IMR-90 (cell line): ENCODE data around the gene PSRC1. TPM values are rescaled to one million over a fixed set of nuclear protein-coding genes. Genes with fewer than 3 reads are reported as not detected.

Source experiments
- ATAC-seq: fragments of 200-7000 bp; cut with Tn5 transposase; 2 replicates; pipeline ENCODE4 v1.9.1; 2020; ENCODE audit warnings: low read depth, mild to moderate bottlenecking, moderate library complexity
- BruUV-seq: library from RNA; stranded (reverse); fragments of 400-500 nt; replicated peaks from 2 replicates; lab custom pipeline; 2021; lab: Mats Ljungman, UMichigan
- CTCF ChIA-PET: fragments of 300-600 bp; formaldehyde crosslinking; extraction: SDS; loops from one replicate; lab custom pipeline; 2021; ENCODE audit warnings: antibody characterized with exemption; lab: Yijun Ruan, JAX
- POLR2A ChIA-PET: fragments of 300-600 bp; sonication (Branson Sonifier 250); formaldehyde crosslinking; loops from one replicate; lab custom pipeline; 2022; ENCODE audit warnings: antibody characterized with exemption; ENCODE audit not compliant: unreplicated experiment; lab: Charles Lee
- DNase-seq: peaks from one replicate; pipeline ENCODE4 v3.0.0; 2013
- H2AFZ ChIP-seq: replicated peaks from 2 replicates; pipeline ENCODE3; 2013; ENCODE audit warnings: low read length, mild to moderate bottlenecking; ENCODE audit not compliant: poor library complexity
- H2AK5ac ChIP-seq: 2 replicates; pipeline ENCODE4 v1.6.1; 2013; ENCODE audit warnings: low read depth, low read length, inconsistent platforms
- H2AK9ac ChIP-seq: replicated peaks from 2 replicates; pipeline ENCODE3; 2013; ENCODE audit warnings: mild to moderate bottlenecking, low read depth, low read length, moderate library complexity; ENCODE audit not compliant: poor library complexity
- H2BK120ac ChIP-seq: 2 replicates; pipeline ENCODE4 v1.6.1; 2013; ENCODE audit warnings: low read depth, low read length, inconsistent platforms
- H2BK15ac ChIP-seq: 3 replicates; pipeline ENCODE4 v1.6.1; 2013; ENCODE audit warnings: low read depth, low read length, inconsistent platforms
- H2BK20ac ChIP-seq: 2 replicates; pipeline ENCODE4 v1.6.1; 2013; ENCODE audit warnings: low read depth, mild to moderate bottlenecking, inconsistent platforms, low read length, moderate library complexity
- H2BK5ac ChIP-seq: 2 replicates; pipeline ENCODE4 v1.6.1; 2013; ENCODE audit warnings: mild to moderate bottlenecking, low read depth, low read length, inconsistent platforms; ENCODE audit not compliant: poor library complexity, severe bottlenecking
- H3K14ac ChIP-seq: replicated peaks from 2 replicates; pipeline ENCODE4 v1.6.1; 2013; ENCODE audit warnings: low read depth, low read length, inconsistent platforms
- H3K18ac ChIP-seq: 2 replicates; pipeline ENCODE4 v1.6.1; 2013; ENCODE audit warnings: low read depth, low read length, control low read depth
- H3K23ac ChIP-seq: 2 replicates; pipeline ENCODE4 v1.6.1; 2013; ENCODE audit warnings: low read depth, low read length, inconsistent platforms
- H3K27ac ChIP-seq: 2 replicates; pipeline ENCODE4 v1.5.1; 2013; ENCODE audit warnings: mild to moderate bottlenecking, control low read depth, low read length; ENCODE audit not compliant: insufficient read depth
- H3K27me3 ChIP-seq: 2 replicates; pipeline ENCODE4 v1.6.1; 2013; ENCODE audit warnings: low read length; ENCODE audit not compliant: control insufficient read depth, insufficient read depth
- H3K36me3 ChIP-seq: 2 replicates; pipeline ENCODE4 v1.6.1; 2013; ENCODE audit warnings: low read length, mixed read lengths; ENCODE audit not compliant: control insufficient read depth, insufficient read depth
- H3K4ac ChIP-seq: 2 replicates; pipeline ENCODE4 v1.6.1; 2013; ENCODE audit warnings: low read depth, low read length, inconsistent platforms
- H3K4me1 ChIP-seq: 2 replicates; pipeline ENCODE4 v1.6.1; 2013; ENCODE audit warnings: low read length, mixed read lengths; ENCODE audit not compliant: control insufficient read depth, insufficient read depth
- H3K4me2 ChIP-seq: 2 replicates; pipeline ENCODE4 v1.6.1; 2013; ENCODE audit warnings: low read depth, mild to moderate bottlenecking, control low read depth, low read length, moderate library complexity
- H3K4me3 ChIP-seq: 2 replicates; pipeline ENCODE4 v1.5.1; 2013; ENCODE audit warnings: low read depth, mild to moderate bottlenecking, control low read depth, low read length, moderate library complexity; ENCODE audit not compliant: insufficient read depth
- H3K56ac ChIP-seq: 2 replicates; pipeline ENCODE4 v1.6.1; 2013; ENCODE audit warnings: low read length, inconsistent platforms; ENCODE audit not compliant: insufficient read depth; ENCODE audit errors: extremely low read depth
- H3K79me1 ChIP-seq, 2 experiments: 2 replicates each; pipeline ENCODE4 v1.6.1; 2013; ENCODE audit warnings: low read length in 2 of 2, inconsistent platforms in 1 of 2, low read depth in 1 of 2
- H3K9ac ChIP-seq: 2 replicates; pipeline ENCODE4 v1.6.1; 2013; ENCODE audit warnings: low read depth, low read length, control low read depth
- H3K9me1 ChIP-seq: 2 replicates; pipeline ENCODE4 v1.6.1; 2013; ENCODE audit warnings: low read length, inconsistent platforms; ENCODE audit not compliant: insufficient read depth
- H3K9me3 ChIP-seq: 2 replicates; pipeline ENCODE4 v1.6.1; 2013; ENCODE audit warnings: low read length; ENCODE audit not compliant: control insufficient read depth, insufficient read depth
- H4K20me1 ChIP-seq: 2 replicates; pipeline ENCODE4 v1.6.1; 2013; ENCODE audit warnings: low read length, inconsistent platforms; ENCODE audit not compliant: insufficient read depth
- H4K5ac ChIP-seq: 2 replicates; pipeline ENCODE4 v1.6.1; 2013; ENCODE audit warnings: mild to moderate bottlenecking, low read depth, low read length, control low read depth
- H4K8ac ChIP-seq, 2 experiments: 2 replicates each; pipeline ENCODE4 v1.6.1; 2013; ENCODE audit warnings: low read depth in 2 of 2, low read length in 2 of 2, control low read depth in 1 of 2, inconsistent platforms in 1 of 2
- H4K91ac ChIP-seq: 2 replicates; pipeline ENCODE4 v1.6.1; 2013; ENCODE audit warnings: low read depth, low read length, inconsistent platforms; ENCODE audit not compliant: insufficient read depth
- BHLHE40 ChIP-seq: fragments of 150-350 bp; IDR thresholded peaks from 2 replicates; pipeline ENCODE4 v1.6.1; 2016; ENCODE audit warnings: mild to moderate bottlenecking, low read depth, low read length
- CHD1 ChIP-seq: IDR thresholded peaks from 2 replicates; pipeline ENCODE4 v1.6.1; 2012; ENCODE audit warnings: low read depth, low read length, improper control_type of control experiment
- CTCF ChIP-seq: conservative IDR thresholded peaks from 2 replicates; pipeline ENCODE4 v1.5.1; 2012; ENCODE audit warnings: mild to moderate bottlenecking, low read depth, low read length, improper control_type of control experiment
- ELK1 ChIP-seq: fragments of 150-350 bp; IDR thresholded peaks from 2 replicates; pipeline ENCODE4 v1.6.1; 2016; ENCODE audit warnings: low read depth, mild to moderate bottlenecking, low read length, moderate library complexity, borderline replicate concordance
- MAZ ChIP-seq: IDR thresholded peaks from 2 replicates; pipeline ENCODE4 v1.6.1; 2012; ENCODE audit warnings: low read depth, mild to moderate bottlenecking, low read length, improper control_type of control experiment, moderate library complexity, borderline replicate concordance
- NFE2L2 ChIP-seq: fragments of 150-350 bp; IDR thresholded peaks from 2 replicates; pipeline ENCODE4 v1.6.1; 2016; ENCODE audit warnings: low read depth, mild to moderate bottlenecking, low read length
- POLR2A ChIP-seq: IDR thresholded peaks from 2 replicates; pipeline ENCODE4 v1.6.1; 2012; ENCODE audit warnings: mild to moderate bottlenecking, low read depth, low read length
- RAD21 ChIP-seq: IDR thresholded peaks from 2 replicates; pipeline ENCODE4 v1.6.1; 2012; ENCODE audit warnings: low read length, improper control_type of control experiment
- RFX5 ChIP-seq: IDR thresholded peaks from 2 replicates; pipeline ENCODE4 v1.8.0; 2012; ENCODE audit warnings: low read depth, mild to moderate bottlenecking, low read length, moderate library complexity
- SMC3 ChIP-seq: fragments of 150-350 bp; IDR thresholded peaks from 2 replicates; pipeline ENCODE4 v1.6.1; 2016; ENCODE audit warnings: low read depth, mild to moderate bottlenecking, antibody characterized with exemption, low read length, moderate library complexity
- WGBS, 2 experiments: methylation state at CpG; one replicate each; pipeline versions ENCODE4 v1.1.5 to v1.1.7; 2013; ENCODE audit warnings: missing lambda C conversion rate in 2 of 2; ENCODE audit not compliant: insufficient read length in 1 of 2; ENCODE audit errors: extremely low coverage in 2 of 2; 5-methylcytosine and 5-hydroxymethylcytosine counted together
- dilution Hi-C: fragments of 300-500 bp; cut with HindIII; formaldehyde crosslinking; loops from one replicate; pipeline ENCODE4 v1.14.3; 2018; ENCODE audit warnings: low sequenced_read_pairs; ENCODE audit not compliant: unreplicated experiment
- in situ Hi-C: fragments of 300-500 bp; cut with MboI; formaldehyde crosslinking; loops from 3 replicates; pipeline ENCODE4 v1.14.3; 2019; ENCODE audit warnings: low sequenced_read_pairs, inconsistent platforms, mixed read lengths
- intact Hi-C: fragments of 100-400 bp; cut with micrococcal nuclease; formaldehyde crosslinking; loops from 2 replicates; pipeline ENCODE4 v1.10.0; 2022
- polyA plus RNA-seq, 3 experiments: library from polyadenylated mRNA; depleted of rRNA; stranded (reverse); fragments of >200 nt; gene quantifications; 2 replicates each; pipeline ENCODE4 v1.2.3, GENCODE V29; 2012; ENCODE audit warnings: low replicate concordance in 1 of 3
- total RNA-seq: library from RNA; depleted of rRNA; stranded (reverse); fragments of >200 nt; gene quantifications from 2 replicates; pipeline ENCODE4 v1.2.3, GENCODE V29; 2012

Gene PSRC1
- total and polyA plus RNA-seq, 2 of the 4 experiments (the other 2 are of a cell fraction) = 34.6 to 40.3 TPM

- dilution Hi-C loops = no loop called here
- Histone ChIP-seq H3K36me3 (no peaks in the 10 kb centered on the region), H3K4ac (peak overlapping the region; percentile 95), H2AK9ac (peak overlapping the region; percentile 96), H3K23ac (peak overlapping the region; percentile 95), H2BK5ac (peak overlapping the region; percentile 88), H2BK120ac (peak overlapping the region; percentile 97), H3K27me3 (no peaks in the 10 kb centered on the region), H3K56ac (peak overlapping the region; percentile 65), H4K91ac (peak overlapping the region; percentile 97), H3K18ac (peak overlapping the region; percentile 73), H3K79me1 (peaks cover 0 to 11% of the 10 kb centered on the region in 2 experiments; a peak in 1 of 4 replicates), H3K27ac (peak overlapping the region; percentile 86), H4K8ac (peak overlapping the region; percentile 5 to 87), H3K4me1 (peaks cover 26% of the 10 kb centered on the region), H4K20me1 (peaks cover 4% of the 10 kb centered on the region; the same call in 1 of the 2 replicates), H2AFZ (peak overlapping the region; percentile 89), H3K9me1 (peaks cover 42% of the 10 kb centered on the region), H4K5ac (peak overlapping the region; percentile 38), H3K9me3 (no peaks in the 10 kb centered on the region), H3K9ac (peak overlapping the region; percentile 9; the same call in 1 of the 2 replicates), H3K14ac (peak overlapping the region; percentile 97), H2AK5ac (peak overlapping the region; percentile 98), H2BK15ac (peak overlapping the region; percentile 24; the same call in 2 of the 3 replicates), H3K4me2 (peak overlapping the region; percentile 60), H2BK20ac (peak overlapping the region; percentile 94), H3K4me3 (no peak overlapping the region)
- 39% methylated on average over 9 of the region's 20 CpGs; no CpG with 5 or more reads in 1 of the 2 experiments for WGBS, 2 experiments
- ATAC-seq (peak; percentile 39), DNase-seq (peak; percentile 86)
- TF ChIP-seq CHD1 = no peak
- no peak for TF ChIP-seq BHLHE40
- no peak for TF ChIP-seq NFE2L2
- TF ChIP-seq MAZ = no peak
- no peak for TF ChIP-seq SMC3
- no peak for TF ChIP-seq RAD21
- TF ChIP-seq POLR2A = no peak
- TF ChIP-seq RFX5 = no peak
- no peak for TF ChIP-seq CTCF
- no peak for TF ChIP-seq ELK1
- in situ Hi-C loops = no loop called here
- no TSS peak for BruUV-seq
- intact Hi-C loops = loop anchor here (1.0 to 5.0 kb wide), 2 partner anchors 16 to 98 kb away; partner anchors contain the start of genes PSRC1 and SORT1
- ChIA-PET POLR2A (no interaction called here), CTCF (no interaction called here)
Observed at GRCh38 chr1:109299558-109300343, 16.8 kb upstream of the PSRC1 start.
